OCI-LY3 (cell line): ENCODE results near the gene FBXO38.

ENCODE experiments used
- CTCF ChIP-seq: fragments of 200-600, 300-600 bp; sonication (generic); IDR thresholded peaks from 2 replicates; pipeline ENCODE4 v1.5.1; 2014; ENCODE audit warnings: antibody characterized with exemption, low read length, low read depth
- EZH2phosphoT487 ChIP-seq: fragments of 200-600 bp; shearing (Covaris generic); IDR thresholded peaks from 2 replicates; pipeline ENCODE4 v1.6.1; 2018; ENCODE audit warnings: antibody characterized with exemption, mixed run types, low read depth

- TF ChIP-seq CTCF (no peak), EZH2phosphoT487 (no peak)
These were observed 28.4 kb downstream of the FBXO38 start for GRCh38 chr5:148412124-148412523.
